ENCODE measurements around the gene CDC14A. TPM values are rescaled to one million over a fixed set of nuclear protein-coding genes. Genes with fewer than 3 reads are reported as not detected.

Gene CDC14A
- polyA plus RNA-seq, 1 of the 3 experiments (the other 2 are of a cell fraction) = 2.2 TPM

- H4K20me1 ChIP-seq (ENCODE audit: insufficient read depth) = no peaks in the 10 kb centered on the region
- H3F3A ChIP-seq (replicated peaks; ENCODE audit: insufficient read depth) = no peaks in the 10 kb centered on the region
- ChIA-PET CTCF (no interaction called here), POLR2A (no interaction called here)
- H3K27ac ChIP-seq (ENCODE audit: low read depth in 2 of 2, low read length in 1 of 2) = no peak overlapping the region
- no peaks in the 10 kb centered on the region for H3K79me2 ChIP-seq (ENCODE audit: insufficient read depth)
- no peaks in the 10 kb centered on the region for H3K9me2 ChIP-seq
- 84% methylated on average over 2 of the region's 2 CpGs for WGBS (ENCODE audit: low lambda C conversion rate)
- H3K9ac ChIP-seq = no peak overlapping the region
- no peak for DNase-seq
- H3K27me3 ChIP-seq (ENCODE audit: insufficient read depth) = no peaks in the 10 kb centered on the region
- H2AFZ ChIP-seq (ENCODE audit: low read depth) = no peak overlapping the region
- no peaks in the 10 kb centered on the region for H3K9me3 ChIP-seq
- H3K4me1 ChIP-seq (ENCODE audit: control insufficient read depth in 1 of 2, insufficient read depth in 2 of 2, low read depth in 1 of 2, low read length in 1 of 2) = no peaks in the 10 kb centered on the region
- TF ChIP-seq MAX (IDR thresholded peaks at IDR 0.05; ENCODE audit: low read depth) (no peak), MXI1 (IDR thresholded peaks at IDR 0.05; ENCODE audit: low read depth, low read length) (no peak), ZBTB33 (IDR thresholded peaks at IDR 0.05; ENCODE audit: borderline replicate concordance, low read depth) (no peak), RXRA (IDR thresholded peaks at IDR 0.05; ENCODE audit: borderline replicate concordance, low read depth) (no peak)
- no peak overlapping the region for H3K4me2 ChIP-seq
- no peak overlapping the region for H3K4me3 ChIP-seq (ENCODE audit: low read depth in 2 of 2, low read length in 1 of 2)
- no peaks in the 10 kb centered on the region for H3K36me3 ChIP-seq (replicated peaks in 1 of 2; ENCODE audit: control insufficient read depth in 1 of 2, insufficient read depth in 2 of 2, low read length in 1 of 2)
These were observed 10.0 kb upstream of the CDC14A start for GRCh38 chr1:100342348-100342747.

GRCh38 chr1:100343897-100344296 lies 8.4 kb upstream of the CDC14A start:
- CTCF ChIA-PET = no interaction called here
- WGBS (ENCODE audit: low lambda C conversion rate) = 95% methylated on average over 3 of the region's 3 CpGs
- POLR2A ChIA-PET = no interaction called here
- TF ChIP-seq RFX5 (IDR thresholded peaks at IDR 0.05; ENCODE audit: low read length) (no peak), PBX3 (IDR thresholded peaks at IDR 0.05) (no peak), CHD2 (IDR thresholded peaks at IDR 0.05; ENCODE audit: low read length, partially characterized antibody) (no peak), JUND (IDR thresholded peaks at IDR 0.05) (no peak), ZBTB33 (IDR thresholded peaks at IDR 0.05; ENCODE audit: borderline replicate concordance, low read depth) (no peak), USF1 (IDR thresholded peaks at IDR 0.05; ENCODE audit: borderline replicate concordance, low read depth) (no peak), RCOR1 (IDR thresholded peaks at IDR 0.05; ENCODE audit: low read length) (no peak), USF2 (IDR thresholded peaks at IDR 0.05; ENCODE audit: borderline replicate concordance, low read depth, low read length) (no peak), TEAD4 (IDR thresholded peaks at IDR 0.05; ENCODE audit: borderline replicate concordance, insufficient read depth) (no peak), SIN3A (IDR thresholded peaks at IDR 0.05; ENCODE audit: borderline replicate concordance, low read depth, low read length) (no peak), REST (IDR thresholded peaks at IDR 0.05; ENCODE audit: low read depth, low read length) (no peak), TCF12 (IDR thresholded peaks at IDR 0.05) (no peak), ELF1 (IDR thresholded peaks at IDR 0.05) (no peak), YY1 (IDR thresholded peaks at IDR 0.05; ENCODE audit: low read depth) (no peak), FOXM1 (IDR thresholded peaks at IDR 0.05; ENCODE audit: low read depth) (no peak)

More at GRCh38 chr1:100343897-100344296, 8.4 kb upstream of the CDC14A start:
- no peak overlapping the region for H3K9ac ChIP-seq
- no peaks in the 10 kb centered on the region for H3K9me3 ChIP-seq
- no peak overlapping the region for H3K4me2 ChIP-seq
- no peaks in the 10 kb centered on the region for H3F3A ChIP-seq (replicated peaks; ENCODE audit: insufficient read depth)
- no peaks in the 10 kb centered on the region for H3K4me1 ChIP-seq (ENCODE audit: control insufficient read depth in 1 of 2, insufficient read depth in 2 of 2, low read depth in 1 of 2, low read length in 1 of 2)
- H3K79me2 ChIP-seq (ENCODE audit: insufficient read depth) = no peaks in the 10 kb centered on the region
- no peaks in the 10 kb centered on the region for H3K36me3 ChIP-seq (replicated peaks in 1 of 2; ENCODE audit: control insufficient read depth in 1 of 2, insufficient read depth in 2 of 2, low read length in 1 of 2)
- H3K4me3 ChIP-seq (ENCODE audit: low read depth in 2 of 2, low read length in 1 of 2) = no peak overlapping the region
- no peak overlapping the region for H3K27ac ChIP-seq (ENCODE audit: low read depth in 2 of 2, low read length in 1 of 2)
- H3K9me2 ChIP-seq = no peaks in the 10 kb centered on the region
- no peaks in the 10 kb centered on the region for H4K20me1 ChIP-seq (ENCODE audit: insufficient read depth)
- no peaks in the 10 kb centered on the region for H3K27me3 ChIP-seq (ENCODE audit: insufficient read depth)
- no peak for DNase-seq
- H2AFZ ChIP-seq (ENCODE audit: low read depth) = no peak overlapping the region

All from SK-N-SH (cell line).